AG04450 (cell line): ENCODE data around the gene LBH. TPM values are rescaled to one million over a fixed set of nuclear protein-coding genes. Genes with fewer than 3 reads are reported as not detected.
A peak's percentile ranks its signal among the peaks of the same experiment; 100 is the strongest.

ENCODE experiments used
- CTCF ChIA-PET: fragments of 300-600, 350-600 bp; formaldehyde crosslinking; extraction: SDS; loops from one replicate; lab custom pipeline; 2022; ENCODE audit warnings: antibody characterized with exemption, inconsistent platforms; lab: Charles Lee
- POLR2A ChIA-PET: fragments of 350-600 bp; formaldehyde crosslinking; extraction: SDS; loops from one replicate; lab custom pipeline; 2021; ENCODE audit warnings: antibody characterized with exemption, inconsistent platforms; lab: Yijun Ruan, JAX
- DNase-seq: peaks from one replicate; pipeline ENCODE4 v3.0.0-alpha.2; 2011; ENCODE audit warnings: low read depth, low spot score
- H3K27ac ChIP-seq: one replicate; pipeline ENCODE4 v1.5.1; 2012; ENCODE audit warnings: low read depth, low read length, control low read depth
- H3K27me3 ChIP-seq: one replicate; pipeline ENCODE4 v1.6.0; 2012; ENCODE audit warnings: low read length; ENCODE audit not compliant: control insufficient read depth, insufficient read depth
- H3K4me3 ChIP-seq: 2 replicates; pipeline ENCODE4 v1.5.1; 2011; ENCODE audit warnings: mild to moderate bottlenecking, low read depth, low read length, control low read depth
- H3K9me3 ChIP-seq: 2 replicates; pipeline ENCODE4 v1.5.1; 2012; ENCODE audit warnings: low read length; ENCODE audit not compliant: control insufficient read depth, insufficient read depth
- CTCF ChIP-seq: IDR thresholded peaks from 2 replicates; pipeline ENCODE4 v1.5.1; 2011; ENCODE audit warnings: low read depth, low read length, control low read depth, inconsistent platforms
- polyA plus RNA-seq: library from polyadenylated mRNA; depleted of rRNA; stranded (reverse); fragments of >200 nt; gene quantifications from 2 replicates; pipeline ENCODE4 v1.2.3, GENCODE V29; 2011

The LBH gene
- polyA plus RNA-seq, 1 experiment: 381 TPM

- peak overlapping the region; percentile 21 for H3K27ac ChIP-seq
- TF ChIP-seq CTCF: no peak
- CTCF ChIA-PET: interaction anchor here (0.7 to 3.1 kb wide), 6 partner anchors 16 to 456 kb away, joined by 3 to 15 read pairs (median 6); no protein-coding TSS in a partner anchor
Measured at GRCh38 chr2:30255466-30256408, 24.4 kb downstream of the LBH start.

GRCh38 chr2:30257266-30258214 is 26.2 kb downstream of the LBH start:
- DNase-seq: no peak
- POLR2A ChIA-PET: no interaction called here
- Histone ChIP-seq H3K4me3 (no peak overlapping the region), H3K27ac (peak overlapping the region; percentile 39), H3K27me3 (no peaks in the 10 kb centered on the region), H3K9me3 (peaks cover 15% of the 10 kb centered on the region)
- no peak for TF ChIP-seq CTCF
- CTCF ChIA-PET: interaction anchor here (1.4 to 1.9 kb wide), 2 partner anchors 18 to 454 kb away, joined by 5 to 7 read pairs; no protein-coding TSS in a partner anchor

More at GRCh38 chr2:30255466-30256408, 24.4 kb downstream of the LBH start:
- peaks cover 8% of the 10 kb centered on the region for H3K9me3 ChIP-seq
- no peak overlapping the region for H3K4me3 ChIP-seq
- POLR2A ChIA-PET: interaction anchor here (0.8 to 1.0 kb wide), 4 partner anchors 10 to 37 kb away, joined by 3 read pairs; no protein-coding TSS in a partner anchor
- no peak for DNase-seq
- no peaks in the 10 kb centered on the region for H3K27me3 ChIP-seq

GRCh38 chr2:30259071-30259470 is 27.7 kb downstream of the LBH start:
- TF ChIP-seq CTCF: no peak
- CTCF ChIA-PET: no interaction called here

GRCh38 chr2:30259827-30260679 is 28.7 kb downstream of the LBH start:
- no peak for DNase-seq
- Histone ChIP-seq H3K27ac (peak overlapping the region; percentile 52), H3K27me3 (no peaks in the 10 kb centered on the region), H3K9me3 (peaks cover 16% of the 10 kb centered on the region), H3K4me3 (no peak overlapping the region)
- no peak for TF ChIP-seq CTCF
- ChIA-PET POLR2A (no interaction called here), CTCF (interaction anchor here (1.6 kb wide), 1 partner anchor 21 kb away, joined by 3 read pairs; no protein-coding TSS in a partner anchor)

More at GRCh38 chr2:30259071-30259470, 27.7 kb downstream of the LBH start:
- Histone ChIP-seq H3K4me3 (no peak overlapping the region), H3K27ac (no peak overlapping the region), H3K27me3 (no peaks in the 10 kb centered on the region), H3K9me3 (peaks cover 16% of the 10 kb centered on the region)
- DNase-seq: no peak
- POLR2A ChIA-PET: no interaction called here
